Stomach (tissue), 4 donors: ENCODE measurements around the gene CFAP74.

ENCODE experiments used
- CTCF ChIP-seq, 7 experiments: fragments of 450-650 bp in 4 of 7; fragments of 200-600 bp in 3 of 7; sonication (generic) in 3 of 7; IDR thresholded peaks; one replicate each; pipeline ENCODE4 v1.5.1; 2016 to 2019; ENCODE audit warnings: antibody characterized with exemption in 7 of 7, control low read depth in 2 of 7, mild to moderate bottlenecking in 1 of 7
- POLR2AphosphoS5 ChIP-seq, 3 donors: sonication (generic); formaldehyde crosslinking; IDR thresholded peaks; one replicate each; pipeline ENCODE4 v1.6.1; 2016; ENCODE audit warnings: antibody characterized with exemption in 3 of 3

GRCh38 chr1:2031546-2032540 is 28.3 kb upstream of the CFAP74 start:
- TF ChIP-seq CTCF (IDR thresholded peaks at IDR 0.05), result no peak
- TF ChIP-seq POLR2AphosphoS5 (IDR thresholded peaks at IDR 0.05), result no peak
